Adrenal gland (tissue), 5 donors: Measurements from ENCODE around the gene FAM120B.

Experiments
- POLR2A ChIP-seq, 2 donors: fragments of 450-650 bp; IDR thresholded peaks; one replicate each; pipeline ENCODE4 v1.6.1; 2017; ENCODE audit warnings: antibody characterized with exemption in 2 of 2, mild to moderate bottlenecking in 2 of 2, moderate library complexity in 1 of 2
- TF ChIP-seq, protein P1 (sequence below), 6 experiments: fragments of 450-650 bp in 4 of 6; fragments of 200-600 bp in 2 of 6; sonication (generic) in 1 of 6; IDR thresholded peaks; 1 replicate in 5 of 6; 2 replicates in 1 of 6; pipeline versions ENCODE4 v1.5.1 to v1.8.0; 2016 to 2021; ENCODE audit warnings: antibody characterized with exemption in 6 of 6, mild to moderate bottlenecking in 2 of 6, moderate library complexity in 1 of 6
- donor health status: DM: no; HTN: no; CAD: no.

DNA sequence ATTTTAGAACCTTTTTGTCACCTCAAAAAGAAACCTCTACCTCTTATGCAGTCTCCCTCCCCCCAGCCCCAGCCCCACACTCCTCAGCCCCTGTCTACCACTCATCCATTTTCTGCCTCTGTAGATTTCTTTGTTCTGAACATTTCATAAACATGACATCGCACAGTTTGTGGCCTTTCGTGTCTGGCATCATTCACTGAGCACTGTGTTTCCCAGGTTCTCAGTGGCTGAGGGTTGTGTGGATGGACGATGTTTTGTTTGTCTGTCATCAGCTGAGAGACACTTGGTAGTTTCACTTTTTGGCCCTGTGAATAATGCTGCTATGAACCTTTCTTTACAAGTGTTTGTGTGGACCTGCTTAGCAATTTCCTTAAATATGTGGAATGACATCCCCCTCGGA, 64.5 kb downstream of the FAM120B start:
- TF ChIP-seq, protein P1, sequence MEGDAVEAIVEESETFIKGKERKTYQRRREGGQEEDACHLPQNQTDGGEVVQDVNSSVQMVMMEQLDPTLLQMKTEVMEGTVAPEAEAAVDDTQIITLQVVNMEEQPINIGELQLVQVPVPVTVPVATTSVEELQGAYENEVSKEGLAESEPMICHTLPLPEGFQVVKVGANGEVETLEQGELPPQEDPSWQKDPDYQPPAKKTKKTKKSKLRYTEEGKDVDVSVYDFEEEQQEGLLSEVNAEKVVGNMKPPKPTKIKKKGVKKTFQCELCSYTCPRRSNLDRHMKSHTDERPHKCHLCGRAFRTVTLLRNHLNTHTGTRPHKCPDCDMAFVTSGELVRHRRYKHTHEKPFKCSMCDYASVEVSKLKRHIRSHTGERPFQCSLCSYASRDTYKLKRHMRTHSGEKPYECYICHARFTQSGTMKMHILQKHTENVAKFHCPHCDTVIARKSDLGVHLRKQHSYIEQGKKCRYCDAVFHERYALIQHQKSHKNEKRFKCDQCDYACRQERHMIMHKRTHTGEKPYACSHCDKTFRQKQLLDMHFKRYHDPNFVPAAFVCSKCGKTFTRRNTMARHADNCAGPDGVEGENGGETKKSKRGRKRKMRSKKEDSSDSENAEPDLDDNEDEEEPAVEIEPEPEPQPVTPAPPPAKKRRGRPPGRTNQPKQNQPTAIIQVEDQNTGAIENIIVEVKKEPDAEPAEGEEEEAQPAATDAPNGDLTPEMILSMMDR (IDR thresholded peaks at IDR 0.05) = no peak
- no peak for TF ChIP-seq POLR2A (IDR thresholded peaks at IDR 0.05)
